H1 (cell line): ENCODE results near the gene KDSR. TPM values are rescaled to one million over a fixed set of nuclear protein-coding genes. Genes with fewer than 3 reads are reported as not detected.

Source experiments
- CTCF ChIA-PET: fragments of 300-600 bp; sonication (Branson Sonifier 250); formaldehyde crosslinking; loops from one replicate; lab custom pipeline; 2021; ENCODE audit not compliant: partially characterized antibody; lab: Charles Lee
- POLR2A ChIA-PET: fragments of 300-600 bp; sonication (Branson Sonifier 250); formaldehyde crosslinking; loops from one replicate; lab custom pipeline; 2021; ENCODE audit warnings: inconsistent platforms; ENCODE audit not compliant: partially characterized antibody; lab: Charles Lee
- DNase-seq, 2 experiments: peaks; one replicate each; pipeline versions ENCODE4 v3.0.0 to v3.0.0-alpha.2; 2010 to 2022; ENCODE audit warnings: low spot score in 2 of 2, low read depth in 1 of 2, mixed read lengths in 1 of 2
- FAIRE-seq: peaks from 2 replicates; lab custom pipeline; 2011; peaks lifted over from hg19 to GRCh38; lab: Jason Lieb, UNC
- H2AFZ ChIP-seq: 2 replicates; pipeline ENCODE4 v1.8.1; 2012; ENCODE audit warnings: low read length, inconsistent platforms
- H2AK5ac ChIP-seq: 2 replicates; pipeline ENCODE4 v1.6.1; 2013; ENCODE audit warnings: low read depth, low read length
- H2BK120ac ChIP-seq: replicated peaks from 2 replicates; pipeline ENCODE3; 2013; ENCODE audit warnings: low read depth, low read length, inconsistent platforms
- H2BK12ac ChIP-seq: 2 replicates; pipeline ENCODE4 v1.6.1; 2013; ENCODE audit warnings: low read depth, low read length
- H2BK15ac ChIP-seq: 2 replicates; pipeline ENCODE4 v1.6.1; 2013; ENCODE audit warnings: low read length
- H2BK20ac ChIP-seq: 2 replicates; pipeline ENCODE4 v1.6.1; 2013; ENCODE audit warnings: low read length
- H2BK5ac ChIP-seq: 2 replicates; pipeline ENCODE4 v1.6.1; 2013; ENCODE audit warnings: low read depth, low read length
- H3K14ac ChIP-seq: 2 replicates; pipeline ENCODE4 v1.6.1; 2013; ENCODE audit warnings: inconsistent platforms; ENCODE audit not compliant: insufficient read length
- H3K18ac ChIP-seq: 2 replicates; pipeline ENCODE4 v1.6.1; 2013; ENCODE audit warnings: low read length; ENCODE audit errors: extremely low read depth
- H3K23ac ChIP-seq: 2 replicates; pipeline ENCODE4 v1.6.1; 2013; ENCODE audit warnings: inconsistent platforms; ENCODE audit not compliant: insufficient read length
- H3K23me2 ChIP-seq: 2 replicates; pipeline ENCODE4 v1.6.1; 2013; ENCODE audit warnings: low read depth, low read length
- H3K27ac ChIP-seq: 2 replicates; pipeline ENCODE4 v1.6.1; 2011; ENCODE audit warnings: low read depth, low read length, inconsistent platforms
- H3K27me3 ChIP-seq, 4 experiments: replicated peaks in 1 of 4; 1 replicate in 1 of 4; 2 replicates in 3 of 4; pipeline versions ENCODE4 v1.6.1 to v1.8.1; 2011 to 2013; ENCODE audit warnings: low read length in 3 of 4, mild to moderate bottlenecking in 3 of 4, inconsistent platforms in 2 of 4, mixed read lengths in 2 of 4, moderate library complexity in 1 of 4; ENCODE audit not compliant: control insufficient read depth in 3 of 4, insufficient read depth in 3 of 4; ENCODE audit errors: extremely low read depth in 1 of 4
- H3K36me3 ChIP-seq, 4 experiments: 2 replicates each; pipeline versions ENCODE4 v1.6.1 to v1.8.1; 2011 to 2013; ENCODE audit warnings: mild to moderate bottlenecking in 4 of 4, low read length in 3 of 4, moderate library complexity in 2 of 4, control low read depth in 1 of 4, inconsistent platforms in 1 of 4; ENCODE audit not compliant: insufficient read depth in 4 of 4, control insufficient read depth in 2 of 4
- H3K4ac ChIP-seq: replicated peaks from 2 replicates; pipeline ENCODE3; 2013; ENCODE audit warnings: low read length, low read depth, mixed read lengths, inconsistent platforms; ENCODE audit not compliant: insufficient read length
- H3K4me1 ChIP-seq, 4 experiments: replicated peaks in 1 of 4; 1 replicate in 1 of 4; 2 replicates in 3 of 4; pipeline versions ENCODE4 v1.6.1 to v1.8.1; 2011 to 2013; ENCODE audit warnings: low read length in 3 of 4, inconsistent platforms in 2 of 4, mixed read lengths in 1 of 4; ENCODE audit not compliant: insufficient read depth in 4 of 4, control insufficient read depth in 3 of 4
- H3K4me2 ChIP-seq, 2 experiments: 2 replicates each; pipeline versions ENCODE4 v1.6.1 to v1.8.1; 2011 to 2013; ENCODE audit warnings: low read depth in 2 of 2, low read length in 2 of 2, control low read depth in 1 of 2, inconsistent platforms in 1 of 2, mild to moderate bottlenecking in 1 of 2; ENCODE audit not compliant: insufficient read depth in 1 of 2
- H3K4me3 ChIP-seq, 4 experiments: fragments of 200-600, 300-600 bp in 1 of 4; sonication (generic), shearing (Covaris generic), sonication (Bioruptor Twin) in 1 of 4; 2 replicates each; pipeline versions ENCODE4 v1.5.1 to v1.8.1; 2011 to 2016; ENCODE audit warnings: low read length in 4 of 4, low read depth in 3 of 4, control low read depth in 2 of 4, inconsistent platforms in 2 of 4, mild to moderate bottlenecking in 2 of 4, mixed read lengths in 1 of 4, moderate library complexity in 1 of 4; ENCODE audit not compliant: insufficient read depth in 2 of 4; ENCODE audit errors: extremely low read depth in 1 of 4
- H3K56ac ChIP-seq: replicated peaks from 2 replicates; pipeline ENCODE3; 2013; ENCODE audit warnings: low read depth, mild to moderate bottlenecking, mixed read lengths, low read length, inconsistent platforms; ENCODE audit not compliant: insufficient read length
- H3K79me1 ChIP-seq: 2 replicates; pipeline ENCODE4 v1.6.1; 2013; ENCODE audit warnings: low read depth, low read length, control low read depth
- H3K79me2 ChIP-seq, 2 experiments: 2 replicates each; pipeline versions ENCODE4 v1.6.1 to v1.8.1; 2012 to 2013; ENCODE audit warnings: low read length in 2 of 2, mild to moderate bottlenecking in 2 of 2, inconsistent platforms in 1 of 2; ENCODE audit not compliant: insufficient read depth in 2 of 2, control insufficient read depth in 1 of 2
- H3K9ac ChIP-seq, 4 experiments: replicated peaks in 1 of 4; 1 replicate in 1 of 4; 2 replicates in 3 of 4; pipeline versions ENCODE4 v1.6.1 to v1.8.1; 2011 to 2013; ENCODE audit warnings: low read depth in 3 of 4, low read length in 3 of 4, control low read depth in 2 of 4, mild to moderate bottlenecking in 2 of 4, moderate library complexity in 2 of 4, inconsistent platforms in 1 of 4; ENCODE audit errors: extremely low read depth in 1 of 4
- H3K9me3 ChIP-seq, 2 experiments: 2 replicates each; pipeline versions ENCODE4 v1.6.1 to v1.8.1; 2012 to 2013; ENCODE audit warnings: mild to moderate bottlenecking in 2 of 2, moderate library complexity in 2 of 2, control low read depth in 1 of 2, inconsistent platforms in 1 of 2, low read depth in 1 of 2, low read length in 1 of 2, mixed read lengths in 1 of 2; ENCODE audit not compliant: insufficient read depth in 2 of 2
- H4K20me1 ChIP-seq, 2 experiments: replicated peaks in 1 of 2; 2 replicates each; pipeline versions ENCODE3 to v1.8.1; 2011 to 2013; ENCODE audit warnings: inconsistent platforms in 2 of 2, low read length in 2 of 2, mild to moderate bottlenecking in 1 of 2; ENCODE audit not compliant: insufficient read depth in 2 of 2, control insufficient read depth in 1 of 2
- H4K5ac ChIP-seq: 2 replicates; pipeline ENCODE4 v1.6.1; 2013; ENCODE audit warnings: low read length, low read depth, mixed read lengths, inconsistent platforms; ENCODE audit not compliant: insufficient read length
- H4K8ac ChIP-seq: 2 replicates; pipeline ENCODE4 v1.8.0; 2013; ENCODE audit warnings: mild to moderate bottlenecking, moderate library complexity, low read length, inconsistent platforms; ENCODE audit not compliant: insufficient read depth; ENCODE audit errors: extremely low read depth
- H4K91ac ChIP-seq: replicated peaks from 2 replicates; pipeline ENCODE3; 2013; ENCODE audit warnings: low read length, mixed read lengths, inconsistent platforms; ENCODE audit not compliant: insufficient read length
- CBX8 ChIP-seq: fragments of 300-800, 300-1000 bp; sonication (generic); IDR thresholded peaks from 2 replicates; pipeline ENCODE4 v1.7.1; 2016; ENCODE audit warnings: low read depth, low read length, borderline replicate concordance
- CREB1 ChIP-seq: IDR thresholded peaks from 2 replicates; pipeline ENCODE4 v1.6.1; 2012; ENCODE audit warnings: inconsistent platforms
- CTBP2 ChIP-seq: IDR thresholded peaks from 2 replicates; pipeline ENCODE4 v1.7.0; 2011; ENCODE audit warnings: borderline replicate concordance, mild to moderate bottlenecking, moderate library complexity, mixed read lengths, low read length; ENCODE audit not compliant: insufficient read depth, insufficient read length
- EGR1 ChIP-seq: IDR thresholded peaks from 2 replicates; pipeline ENCODE4 v1.6.1; 2011; ENCODE audit warnings: low read depth, low read length, borderline replicate concordance
- EP300 ChIP-seq, 2 experiments: IDR thresholded peaks; 1 replicate in 1 of 2; 2 replicates in 1 of 2; pipeline ENCODE4 v1.6.1; 2011 to 2012; ENCODE audit warnings: low read depth in 2 of 2, low read length in 2 of 2, mild to moderate bottlenecking in 2 of 2, borderline replicate concordance in 1 of 2, inconsistent platforms in 1 of 2, moderate library complexity in 1 of 2
- JUN ChIP-seq: IDR thresholded peaks from 2 replicates; pipeline ENCODE4 v1.6.1; 2011; ENCODE audit warnings: low read depth, mild to moderate bottlenecking, improper control_type of control experiment, low read length
- JUND ChIP-seq: IDR thresholded peaks from 2 replicates; pipeline ENCODE4 v1.6.1; 2011; ENCODE audit warnings: mild to moderate bottlenecking, improper control_type of control experiment, low read length
- KDM4A ChIP-seq: IDR thresholded peaks from one replicate; pipeline ENCODE4 v1.7.1; 2012; ENCODE audit warnings: low read depth, mild to moderate bottlenecking, moderate library complexity, low read length, inconsistent platforms; ENCODE audit not compliant: severe bottlenecking
- POLR2AphosphoS5 ChIP-seq: IDR thresholded peaks from 2 replicates; pipeline ENCODE4 v1.6.1; 2011; ENCODE audit warnings: low read depth, low read length
- SAP30 ChIP-seq: fragments of 300-600 bp; sonication (generic); IDR thresholded peaks from 2 replicates; pipeline ENCODE4 v1.7.1; 2012; ENCODE audit warnings: low read length, moderate library complexity, mild to moderate bottlenecking, inconsistent platforms; ENCODE audit not compliant: insufficient read depth, insufficient replicate concordance
- SIRT6 ChIP-seq: IDR thresholded peaks from one replicate; pipeline ENCODE4 v1.7.1; 2012; ENCODE audit warnings: low read length, inconsistent platforms
- SP1 ChIP-seq: IDR thresholded peaks from 2 replicates; pipeline ENCODE4 v1.6.1; 2011; ENCODE audit warnings: low read depth, low read length
- SP4 ChIP-seq: IDR thresholded peaks from 2 replicates; pipeline ENCODE4 v1.6.1; 2012; ENCODE audit warnings: low read length, inconsistent platforms
- TEAD4 ChIP-seq: IDR thresholded peaks from 2 replicates; pipeline ENCODE4 v1.6.1; 2012; ENCODE audit warnings: low read depth, low read length, inconsistent platforms, mixed read lengths
- ZNF274 ChIP-seq: IDR thresholded peaks from 2 replicates; pipeline ENCODE4 v1.7.0; 2012; ENCODE audit warnings: low read length, borderline replicate concordance; ENCODE audit errors: extremely low read depth
- WGBS, 2 experiments: shearing (Covaris generic) in 1 of 2; methylation state at CpG; one replicate each; pipeline versions ENCODE4 v1.1.6 to v1.1.7; 2013 to 2015; ENCODE audit warnings: low lambda C conversion rate in 2 of 2, mixed read lengths in 2 of 2, inconsistent platforms in 1 of 2, low coverage in 1 of 2, missing lambda C conversion rate in 1 of 2; ENCODE audit not compliant: insufficient replicate concordance in 2 of 2, insufficient coverage in 1 of 2, insufficient read length in 1 of 2; ENCODE audit errors: extremely low coverage in 1 of 2, missing lambda C conversion rate in 1 of 2; 5-methylcytosine and 5-hydroxymethylcytosine counted together
- polyA plus RNA-seq, 7 experiments: library from polyadenylated mRNA; depleted of rRNA in 3 of 7; stranded (reverse) in 5 of 7; unstranded in 2 of 7; fragments of >200 nt in 5 of 7; fragments of 200-250 nt in 2 of 7; gene quantifications; 1 replicate in 5 of 7; 2 replicates in 1 of 7; 4 replicates in 1 of 7; pipeline versions ENCODE4 v1.2.1 to v1.2.3, GENCODE V29; 2011 to 2013; ENCODE audit warnings: missing spikeins in 2 of 7, mixed read lengths in 2 of 7
- total RNA-seq: library from RNA; stranded (reverse); fragmentation: NEBNext Ultra II Directional; extraction: Animal tissue kit (Norgen Biotek cat#: 25700); gene quantifications from 2 replicates; pipeline ENCODE4 v1.2.1, GENCODE V29; 2021

KDSR gene
- total and polyA plus RNA-seq, 2 of the 8 experiments (the other 6 are each of a cell fraction or from before 2014, with no cell fraction given), result 12.4 to 50.5 TPM

GRCh38 chr18:63315131-63315662, 51.8 kb downstream of the KDSR start:
- ChIA-PET CTCF (interaction anchor here (0.7 to 2.2 kb wide), 9 partner anchors 9 to 729 kb away, joined by 3 to 6 read pairs (median 3); no protein-coding TSS in a partner anchor), POLR2A (no interaction called here)
- Histone ChIP-seq H3K18ac (no peak overlapping the region), H2BK120ac (no peak overlapping the region), H3K79me1 (no peaks in the 10 kb centered on the region), H3K4me2 (no peak overlapping the region), H3K56ac (no peak overlapping the region), H2BK15ac (no peak overlapping the region), H4K20me1 (peaks cover 0 to 3% of the 10 kb centered on the region in 2 experiments), H2BK5ac (no peak overlapping the region), H4K5ac (no peak overlapping the region), H3K27me3 (peaks cover 0 to 22% (median 13%) of the 10 kb centered on the region in 4 experiments; a peak in 6 of 7 replicates), H3K27ac (no peak overlapping the region), H3K4ac (no peak overlapping the region), H4K91ac (no peak overlapping the region), H3K4me3 (no peak overlapping the region), H2BK20ac (no peak overlapping the region), H4K8ac (no peak overlapping the region), H3K23me2 (peaks cover 3% of the 10 kb centered on the region; the same call in 1 of the 2 replicates), H2AFZ (no peak overlapping the region), H3K4me1 (peaks cover 0 to 3% (median 0%) of the 10 kb centered on the region in 4 experiments; a peak in 1 of 7 replicates), H3K36me3 (no peaks in the 10 kb centered on the region), H3K9ac (no peak overlapping the region), H3K9me3 (no peaks in the 10 kb centered on the region), H2AK5ac (no peak overlapping the region), H2BK12ac (no peak overlapping the region), H3K14ac (no peak overlapping the region), H3K23ac (no peak overlapping the region), H3K79me2 (no peaks in the 10 kb centered on the region; a peak in 1 of 4 replicates)
- FAIRE-seq, result no peak
- no peak for DNase-seq
- WGBS, 2 experiments, result 86% methylated on average over 3 of the region's 3 CpGs; no CpG with 5 or more reads in 1 of the 2 experiments
- TF ChIP-seq CBX8 (no peak), POLR2AphosphoS5 (no peak), KDM4A (no peak), EP300 (IDR thresholded peaks at IDR 0.05; ENCODE audit: borderline replicate concordance in 1 of 2, low read depth in 2 of 2, low read length in 2 of 2) (no peak), CREB1 (no peak), ZNF274 (no peak), EGR1 (no peak), SP4 (no peak), JUND (no peak), TEAD4 (no peak), CTBP2 (no peak), SAP30 (no peak), SIRT6 (no peak), SP1 (no peak), JUN (no peak)
